Measurements from ENCODE around the gene CHIT1.

Gene CHIT1

DNA sequence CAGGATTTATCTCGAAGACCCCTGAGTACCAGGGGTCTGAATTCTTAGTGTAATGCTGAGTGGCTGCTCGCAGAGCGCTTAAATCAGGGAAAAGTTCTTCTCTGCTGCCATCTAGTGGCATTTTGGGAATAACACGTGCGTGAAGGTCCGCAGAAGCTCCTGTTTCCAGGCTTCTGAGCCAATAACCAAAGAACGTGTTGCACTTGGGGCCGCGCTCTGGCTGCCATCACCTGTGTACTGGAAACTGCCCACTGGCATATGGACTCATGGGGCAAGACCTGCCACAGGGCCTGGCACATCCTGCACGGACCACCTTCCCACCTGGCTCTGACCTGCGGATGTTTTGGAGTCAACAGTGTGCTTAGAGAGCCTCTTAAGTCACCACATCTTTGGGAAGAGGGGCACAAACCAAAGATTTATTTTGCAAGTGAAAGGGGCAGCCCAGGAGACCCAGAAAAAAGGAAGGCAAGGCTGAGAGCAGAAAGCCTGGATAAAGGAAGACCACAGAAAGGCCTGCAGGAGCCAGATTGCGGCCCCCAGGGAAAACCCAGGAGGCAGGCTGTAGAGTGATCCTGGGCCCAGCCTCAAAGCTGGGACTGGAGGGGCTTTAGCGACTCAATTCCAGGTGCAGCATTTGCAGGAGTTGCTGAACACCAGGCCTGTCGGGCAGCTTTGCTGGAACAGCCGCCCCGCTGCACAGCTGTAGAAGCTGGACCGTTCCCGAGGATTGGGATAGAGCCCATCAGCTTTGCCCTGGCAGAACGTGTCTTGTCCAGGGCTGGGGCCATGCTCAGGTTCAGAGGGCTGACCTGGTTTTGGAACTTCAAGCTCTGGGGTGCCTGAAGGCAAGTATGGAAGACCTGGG lies 13.0 kb downstream of the CHIT1 start:
- DNase-seq (ENCODE audit: low read depth in 2 of 2): peak; percentile 13 to 43

DNA sequence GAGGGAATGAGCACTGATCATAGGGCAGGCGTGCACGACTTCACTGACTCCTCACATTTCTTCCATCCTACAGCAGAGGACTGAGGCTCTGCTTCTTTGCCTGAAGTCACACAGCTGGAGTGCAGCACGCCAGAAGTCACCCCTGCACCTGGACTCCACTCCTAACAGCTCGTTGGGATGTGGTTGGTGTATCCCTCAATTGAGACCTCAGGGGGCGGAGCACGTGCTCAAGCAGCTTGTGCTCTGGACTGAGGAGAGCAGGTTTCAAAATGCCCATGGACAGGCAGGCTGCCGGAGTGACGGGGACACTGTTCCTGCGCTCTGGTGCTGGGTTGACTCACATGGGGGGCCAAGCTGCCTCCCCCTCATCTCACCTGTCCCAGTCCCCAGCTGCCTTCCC lies 13.9 kb downstream of the CHIT1 start:
- DNase-seq (ENCODE audit: low read depth in 2 of 2): no peak

DNA sequence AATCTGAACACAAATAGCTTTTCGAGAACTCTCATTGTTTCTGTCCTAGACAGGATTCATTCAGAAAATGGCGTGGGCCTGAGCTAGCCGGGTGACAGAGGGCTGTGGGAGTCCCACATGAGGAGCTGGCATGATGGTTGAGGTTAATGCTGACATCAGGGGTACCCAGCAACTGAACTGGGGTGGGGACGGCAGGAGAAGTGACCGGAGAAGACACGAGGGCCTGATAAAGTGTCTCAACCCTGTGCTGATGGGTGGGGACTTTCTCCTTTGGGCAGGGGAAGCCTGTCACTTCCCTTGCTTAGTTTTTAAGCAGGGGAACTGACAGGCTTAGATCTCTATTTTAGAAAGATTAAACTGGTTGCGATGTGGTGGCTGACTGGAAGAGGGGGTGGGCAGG lies 14.6 kb downstream of the CHIT1 start:
- DNase-seq (ENCODE audit: low read depth in 2 of 2): no peak

DNA sequence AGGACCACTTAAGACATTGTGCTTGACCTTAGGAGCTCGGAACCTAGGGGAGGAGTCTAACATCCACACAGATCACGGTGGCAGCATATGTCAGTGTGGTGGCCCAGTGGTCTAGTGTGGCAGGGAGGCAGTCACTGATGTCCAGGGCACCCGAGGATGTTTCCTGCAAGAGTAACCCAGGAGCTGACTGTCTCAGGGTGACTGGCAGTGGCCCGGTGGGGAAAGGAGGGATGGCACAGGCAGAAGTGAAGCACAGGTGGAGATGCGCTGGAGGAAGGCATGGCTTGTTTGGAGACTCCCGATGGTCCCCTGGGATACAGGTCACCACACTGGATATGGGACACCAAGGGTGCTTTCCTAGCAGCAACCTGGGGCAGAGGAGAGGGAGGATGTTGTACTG lies 16.3 kb downstream of the CHIT1 start:
- no peak for DNase-seq (ENCODE audit: low read depth in 2 of 2)

DNA sequence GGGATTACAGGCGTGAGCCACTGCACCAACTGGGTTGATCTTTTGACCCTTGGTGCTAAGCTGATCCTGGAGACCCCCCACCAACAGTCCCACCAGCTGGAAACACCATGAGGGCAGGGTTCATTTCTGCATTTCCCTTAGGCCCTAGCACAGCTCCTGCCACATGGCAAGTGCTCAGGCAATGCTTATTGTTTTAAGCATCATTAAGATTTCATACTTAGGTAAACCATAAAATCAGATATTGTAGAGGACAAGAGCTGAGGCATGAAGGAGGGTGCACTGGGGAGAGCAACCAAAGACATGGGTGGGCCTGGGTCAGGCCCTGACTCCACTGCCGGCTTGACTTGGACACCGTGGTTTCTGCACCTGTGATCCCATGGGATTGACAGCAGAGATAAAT lies 17.7 kb downstream of the CHIT1 start:
- no peak for DNase-seq (ENCODE audit: low read depth in 2 of 2)

DNA sequence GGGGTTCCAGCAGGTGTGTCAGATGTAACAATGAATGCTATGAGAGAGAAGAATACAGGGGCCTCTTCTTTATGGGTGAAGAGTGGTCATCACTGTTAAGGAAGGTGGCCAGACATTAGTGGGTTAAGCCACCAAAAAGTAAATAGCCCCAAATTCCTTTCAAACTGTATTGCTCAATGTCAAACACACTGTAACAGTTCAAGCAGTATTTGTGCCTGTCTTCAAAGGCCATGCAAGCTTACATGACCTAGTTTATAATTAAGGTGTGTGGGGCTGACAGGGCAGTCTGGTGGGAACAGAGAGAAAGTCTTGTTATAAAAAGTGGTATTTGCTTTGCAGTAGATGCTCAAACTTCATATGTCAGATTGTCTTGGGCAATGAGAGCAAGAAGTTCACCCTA lies 18.5 kb downstream of the CHIT1 start:
- no peak for DNase-seq (ENCODE audit: low read depth in 2 of 2)

DNA sequence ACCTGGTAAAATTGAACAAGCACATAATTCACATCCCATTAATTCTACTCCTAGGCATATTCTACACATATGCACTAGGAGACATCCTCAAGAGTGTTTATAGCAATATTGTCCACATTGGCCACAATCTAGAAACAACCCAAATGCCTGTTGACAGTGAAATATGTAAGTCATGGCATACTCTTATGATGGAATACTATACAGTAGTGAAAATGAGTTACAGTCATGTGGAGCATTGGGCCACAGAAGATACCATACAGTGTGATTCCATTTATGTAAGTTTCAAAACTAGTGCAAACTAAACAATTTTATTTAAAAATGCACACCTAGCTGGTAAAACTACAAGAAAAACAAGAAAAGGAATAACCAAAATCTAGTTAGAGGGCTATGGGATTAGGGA lies 19.1 kb downstream of the CHIT1 start:
- DNase-seq (ENCODE audit: low read depth in 2 of 2): no peak

DNA sequence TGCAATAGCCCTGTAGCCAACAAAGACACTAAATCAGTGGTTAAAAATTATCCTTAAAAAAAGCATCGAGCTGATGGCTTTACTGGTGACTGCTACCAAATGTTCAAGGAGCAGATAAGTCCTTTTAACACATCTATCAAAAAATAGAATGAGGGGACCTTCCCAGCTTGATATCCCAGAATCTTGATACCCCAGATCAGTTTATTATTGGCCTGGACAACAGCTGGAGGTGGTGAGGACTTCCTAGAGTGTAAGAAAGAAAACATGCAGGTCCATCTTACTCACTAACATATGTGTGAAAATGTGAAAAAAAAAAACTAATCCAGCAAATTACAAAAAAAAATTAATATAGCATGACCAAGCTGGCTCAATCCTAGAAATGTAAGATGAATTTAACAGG lies 21.3 kb downstream of the CHIT1 start:
- DNase-seq (ENCODE audit: low read depth in 2 of 2): no peak

DNA sequence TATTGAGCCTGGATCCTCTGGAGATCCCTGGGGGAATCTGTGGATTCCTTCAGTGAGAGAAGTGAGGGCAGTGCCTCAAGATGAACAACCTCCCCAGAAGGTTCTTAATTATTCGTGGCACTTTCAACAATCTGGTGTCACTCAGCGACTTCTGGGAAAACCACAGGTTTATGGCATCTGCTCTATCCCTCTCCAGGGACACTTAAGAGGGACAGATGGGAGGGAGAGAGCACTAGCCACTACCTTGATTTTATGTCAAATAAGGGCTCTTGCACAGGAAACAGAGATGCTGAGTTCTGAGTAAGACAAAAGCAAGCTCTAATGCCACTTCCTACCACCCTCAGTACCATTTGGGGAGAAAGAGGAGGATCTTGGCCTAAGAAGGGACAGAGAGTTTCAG lies 21.7 kb downstream of the CHIT1 start:
- no peak for DNase-seq (ENCODE audit: low read depth in 2 of 2)

DNA sequence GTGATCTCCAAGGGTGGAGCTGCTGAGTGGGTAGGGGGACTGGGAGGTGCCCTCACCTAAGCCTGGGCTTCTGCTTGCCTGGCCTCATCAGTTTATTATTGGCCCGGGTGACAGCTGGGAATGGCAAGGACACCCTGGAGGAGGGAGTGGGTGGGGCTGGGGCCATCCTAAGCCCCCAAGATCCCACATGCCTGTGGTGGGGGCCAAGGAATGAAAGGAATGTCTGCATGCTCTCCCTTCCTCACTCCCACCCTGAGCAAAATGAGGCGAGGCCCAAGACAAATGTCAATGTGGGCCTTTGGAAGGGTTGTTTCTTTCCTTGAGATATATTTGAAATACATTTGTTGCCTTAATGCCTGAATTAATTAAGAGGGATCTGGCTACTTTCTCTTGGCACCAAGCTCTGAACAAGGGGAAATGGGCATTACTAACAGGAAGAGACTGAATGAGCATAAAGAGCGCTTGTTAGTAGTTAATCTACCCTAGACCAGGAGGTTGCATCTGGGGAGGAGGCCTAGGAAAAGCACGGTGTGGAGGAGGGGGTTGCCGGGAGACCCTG lies 23.3 kb downstream of the CHIT1 start:
- DNase-seq (ENCODE audit: low read depth in 2 of 2): no peak

DNA sequence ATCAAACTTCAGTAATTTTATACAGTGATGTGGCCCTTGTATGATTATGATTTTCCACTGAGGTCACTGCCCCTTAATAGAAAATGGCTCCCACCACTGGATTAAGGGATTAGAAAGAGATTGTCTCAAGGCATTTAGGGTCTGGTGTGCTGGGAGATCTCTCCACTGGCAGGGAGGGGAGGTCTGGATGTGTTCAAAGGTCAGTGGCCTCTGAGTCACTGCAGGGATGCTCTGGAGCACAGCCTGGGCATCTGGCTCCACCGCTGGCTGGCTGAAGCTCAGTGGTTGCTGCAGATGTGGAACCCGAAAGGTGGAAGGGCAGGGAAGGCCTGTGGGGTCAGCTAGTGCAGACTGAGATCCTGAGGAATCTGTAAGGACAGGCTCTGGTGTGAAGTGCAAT lies 24.7 kb downstream of the CHIT1 start:
- DNase-seq (ENCODE audit: low read depth in 2 of 2): no peak

DNA sequence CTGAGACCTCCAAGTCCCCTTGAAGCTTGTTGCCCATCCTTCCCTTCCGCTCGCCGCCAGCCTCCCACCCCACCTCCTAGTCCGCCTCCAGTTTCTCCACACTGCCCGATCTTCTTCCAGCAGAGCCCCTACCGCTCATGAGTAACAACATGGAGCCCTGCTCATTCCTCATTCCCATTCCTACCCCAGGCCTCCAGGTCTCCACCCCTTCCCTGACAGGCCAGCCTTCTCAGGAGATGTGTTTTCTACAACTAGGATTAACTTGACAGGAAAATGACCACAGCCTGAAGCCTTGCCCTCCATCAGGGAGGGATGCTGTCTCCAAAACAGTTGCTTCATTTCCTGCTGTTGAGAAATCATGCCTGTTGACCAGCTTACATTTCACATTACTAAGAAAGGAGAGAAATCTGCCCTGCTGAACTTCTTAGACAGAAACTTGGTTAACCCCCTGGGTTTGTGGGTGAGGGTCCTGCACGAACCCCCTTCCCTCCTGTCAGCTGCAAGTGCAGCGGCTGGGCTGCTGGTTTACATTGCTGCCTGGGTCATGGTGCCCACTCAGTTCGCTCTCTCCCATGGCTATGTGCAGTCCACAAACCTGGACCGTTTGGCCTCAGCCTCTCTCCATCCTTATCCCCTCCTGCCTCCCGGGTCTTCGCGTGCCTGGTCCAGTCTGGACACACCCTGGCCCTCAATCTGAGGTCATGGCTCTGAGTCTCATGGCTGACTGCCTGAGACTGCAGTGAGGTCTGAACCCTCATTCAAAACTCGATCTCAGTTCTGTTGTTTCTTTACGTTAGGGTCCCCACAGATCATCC lies 26.8 kb downstream of the CHIT1 start:
- no peak for DNase-seq (ENCODE audit: low read depth in 2 of 2)

DNA sequence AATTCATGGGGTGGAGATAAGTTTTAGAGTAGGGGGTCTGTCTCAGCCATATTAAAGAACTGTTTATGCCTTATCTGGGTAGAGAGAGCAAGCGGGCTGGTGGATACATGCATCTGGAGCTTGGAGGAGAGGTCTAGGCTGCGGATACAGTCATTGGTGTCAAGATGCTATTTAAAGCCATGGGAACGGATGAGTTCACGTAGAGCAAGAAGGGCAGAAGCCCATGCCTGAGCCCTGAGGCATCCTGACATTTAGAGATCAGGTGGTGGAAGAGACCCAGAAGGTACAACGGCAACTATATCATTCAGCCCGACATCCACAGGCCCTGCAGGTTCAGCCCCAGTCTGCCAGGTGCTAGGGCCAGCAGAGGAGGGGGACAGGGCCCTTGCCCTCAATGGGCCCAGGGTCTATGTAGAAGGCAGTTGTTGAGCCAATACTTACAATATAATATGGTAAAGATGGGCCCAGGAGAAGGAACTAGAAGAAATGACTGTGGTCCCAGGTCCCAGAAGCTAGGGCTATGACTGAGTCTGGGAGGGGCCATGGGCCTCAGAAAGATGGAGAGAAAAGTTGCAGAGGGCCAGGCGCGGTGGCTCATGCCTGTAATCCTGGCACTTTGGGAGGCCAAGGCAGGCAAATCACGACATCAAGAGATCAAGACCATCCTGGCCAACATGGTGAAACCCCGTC lies 27.8 kb downstream of the CHIT1 start:
- no peak for DNase-seq (ENCODE audit: low read depth in 2 of 2)

DNA sequence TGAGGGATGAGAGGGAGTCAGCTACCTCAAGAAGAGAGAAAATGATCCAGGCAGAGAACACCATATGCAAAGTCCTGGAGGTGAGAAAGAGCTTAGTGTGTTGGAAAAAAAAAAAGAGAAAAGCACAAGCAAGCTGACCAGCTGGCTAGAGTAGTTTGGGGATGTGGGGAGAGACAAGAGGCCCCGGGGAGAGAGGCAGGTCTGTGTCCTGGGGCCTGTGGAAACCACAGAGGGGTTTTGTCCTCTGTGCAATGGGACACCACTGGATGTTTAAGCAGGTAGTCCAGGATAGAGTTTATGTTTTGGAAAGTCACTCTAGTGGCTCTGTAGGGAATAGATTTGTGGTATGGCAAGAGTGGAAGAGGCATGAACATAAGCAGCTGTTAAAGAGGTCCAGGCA lies 28.6 kb downstream of the CHIT1 start:
- DNase-seq (ENCODE audit: low read depth in 2 of 2): no peak

DNA sequence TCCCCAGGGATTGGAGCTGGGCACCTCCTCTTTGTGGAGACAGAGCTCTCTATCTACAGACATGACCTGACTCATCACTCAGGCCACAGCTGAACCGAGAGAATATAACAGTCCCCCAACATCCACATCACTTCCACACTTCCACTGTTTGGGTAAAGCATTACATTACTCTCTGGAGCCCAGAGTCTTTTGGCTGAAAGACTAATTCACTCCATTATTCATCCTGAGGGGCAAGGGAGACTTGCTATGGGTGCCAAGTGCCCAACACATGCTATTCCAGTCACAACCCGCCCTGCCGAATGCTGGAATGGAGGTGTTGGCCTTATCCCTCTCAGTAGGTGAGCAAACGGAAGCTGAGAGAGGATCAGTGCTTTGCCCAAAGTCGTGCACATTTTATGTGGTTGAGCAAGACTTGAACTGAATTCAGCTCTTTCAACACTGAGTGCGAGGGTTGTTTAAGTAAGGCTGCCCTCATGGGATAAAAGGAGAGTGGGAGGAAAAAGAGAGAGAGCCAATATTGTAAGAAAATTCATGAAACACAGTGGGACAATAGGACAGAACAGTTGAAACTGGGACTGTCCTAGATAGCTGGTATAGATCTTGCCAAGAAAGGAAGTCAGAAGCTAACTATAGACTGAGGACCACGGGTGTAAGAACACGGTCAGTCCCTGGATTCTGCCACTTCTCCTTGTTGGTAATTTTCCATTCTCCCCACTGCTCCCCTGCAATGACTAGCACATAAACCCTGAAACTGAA lies 29.5 kb downstream of the CHIT1 start:
- DNase-seq (ENCODE audit: low read depth in 2 of 2): no peak

DNA sequence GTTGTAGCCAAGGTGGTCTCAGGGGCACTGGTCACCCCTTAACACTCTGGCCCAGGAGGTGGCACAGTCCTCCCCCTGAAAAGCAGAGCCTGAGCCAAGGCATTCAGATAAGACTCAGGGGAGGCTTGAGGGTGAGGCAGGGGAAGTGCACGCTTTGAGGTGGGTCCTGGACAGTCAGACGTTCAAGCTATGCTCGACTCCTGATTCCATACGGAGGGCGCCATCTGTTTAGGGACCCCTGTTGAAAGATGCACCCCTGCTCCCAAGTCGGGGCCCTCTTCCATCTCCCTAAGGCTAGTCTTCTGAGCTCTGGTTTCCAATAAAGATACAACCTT lies 30.0 kb downstream of the CHIT1 start:
- no peak for DNase-seq (ENCODE audit: low read depth in 2 of 2)

DNA sequence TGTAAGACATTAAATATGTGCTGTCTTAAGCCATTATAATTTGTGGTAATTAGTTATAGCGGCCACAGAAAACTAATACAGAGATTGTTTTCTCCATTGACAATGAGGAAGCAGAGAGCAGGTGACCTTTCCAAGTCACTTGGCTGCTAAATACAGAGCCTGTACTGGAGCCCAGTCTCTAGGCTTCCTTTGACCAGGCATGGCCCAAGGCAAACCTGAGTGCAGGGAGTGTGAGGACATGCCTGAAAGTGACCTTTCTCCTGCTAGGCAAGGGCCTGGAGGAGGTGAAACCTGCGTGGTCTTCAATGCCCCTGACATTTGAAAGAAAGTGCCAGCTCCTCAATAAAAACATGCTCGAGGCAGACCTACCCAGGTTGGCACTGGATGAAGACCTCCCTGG lies 30.5 kb downstream of the CHIT1 start:
- no peak for DNase-seq (ENCODE audit: low read depth in 2 of 2)

DNA sequence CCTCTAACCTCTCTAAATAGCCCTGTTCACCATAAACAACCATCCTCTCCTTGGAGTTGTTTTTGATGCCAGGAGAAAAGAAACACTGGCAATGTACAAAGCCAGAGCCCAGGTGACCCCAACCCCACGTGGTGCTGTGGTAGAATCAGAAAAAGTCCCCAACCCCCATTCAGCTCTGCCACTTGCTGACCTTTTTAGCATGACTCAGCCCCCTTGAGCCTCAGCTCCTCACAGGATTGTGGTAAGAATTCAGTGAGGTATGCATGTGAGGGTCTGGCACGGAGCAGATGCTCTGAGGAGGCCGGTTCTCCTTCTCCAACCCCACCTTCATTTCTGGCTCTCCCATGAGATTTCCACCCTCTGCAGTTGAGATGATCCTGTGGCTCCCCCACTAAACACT lies 31.8 kb downstream of the CHIT1 start:
- DNase-seq (ENCODE audit: low read depth in 2 of 2): no peak

DNA sequence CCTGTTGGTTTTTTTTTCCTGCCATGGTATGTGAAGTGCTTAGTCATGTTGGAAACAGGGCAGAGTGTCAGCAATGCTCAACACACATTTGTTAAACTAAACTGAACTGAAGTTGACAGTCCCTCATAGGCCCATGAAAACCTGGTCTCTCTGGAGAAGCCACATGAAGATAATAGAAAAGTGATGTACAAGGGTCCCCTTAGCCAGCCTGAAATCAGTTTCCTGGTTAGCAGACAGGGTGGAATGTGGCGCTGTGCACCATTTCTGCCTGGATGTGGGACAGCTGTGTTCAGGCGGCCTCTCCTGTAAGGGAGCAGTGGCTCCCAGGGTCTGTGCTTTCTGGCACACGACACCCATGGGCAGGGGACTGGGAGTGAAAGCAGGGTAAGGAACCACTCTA lies 33.1 kb downstream of the CHIT1 start:
- no peak for DNase-seq (ENCODE audit: low read depth in 2 of 2)

DNA sequence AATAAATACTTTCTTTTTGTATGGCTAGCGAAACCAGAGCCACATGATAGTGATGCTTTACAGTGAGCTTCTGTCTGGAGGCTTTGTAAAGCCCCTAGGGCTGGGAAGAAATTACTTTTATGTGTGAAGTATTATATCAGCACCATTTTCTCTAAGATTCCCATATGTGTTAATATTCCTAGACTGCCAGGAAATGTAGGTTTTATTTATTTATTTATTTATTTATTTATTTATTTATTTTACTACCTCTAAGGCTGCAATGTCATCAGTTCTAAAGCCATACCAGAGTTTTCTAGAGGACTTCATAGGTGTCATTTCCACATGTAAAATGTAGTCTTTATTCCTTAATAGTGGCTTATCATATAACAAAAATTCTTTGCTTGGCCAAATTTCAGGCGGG lies 38.5 kb downstream of the CHIT1 start:
- DNase-seq (ENCODE audit: low read depth in 2 of 2): no peak

DNA sequence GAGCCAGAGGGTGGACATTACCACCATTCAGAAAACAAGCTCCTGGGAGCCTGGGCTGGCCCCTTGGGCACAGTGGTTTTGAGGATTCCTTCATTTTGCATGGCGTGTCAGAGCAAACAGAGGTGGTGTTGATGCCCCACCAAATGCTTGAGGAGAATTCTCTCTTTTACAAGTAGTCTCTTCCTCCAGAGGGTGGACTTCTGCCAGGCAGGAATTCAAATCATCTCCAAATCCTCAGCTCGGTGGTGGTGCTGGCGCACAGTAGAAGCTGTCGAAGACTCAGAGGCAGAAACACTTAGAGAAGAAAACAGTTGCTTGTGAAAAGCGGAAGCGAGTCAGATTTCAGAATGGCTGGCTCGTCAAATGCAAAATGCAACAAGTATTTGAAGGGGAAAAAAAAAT lies 39.5 kb downstream of the CHIT1 start:
- DNase-seq (ENCODE audit: low read depth in 2 of 2): no peak
